ENCODE results near the gene TIPARP. TPM values are rescaled to one million over a fixed set of nuclear protein-coding genes. Genes with fewer than 3 reads are reported as not detected.

Gene TIPARP
- total RNA-seq, 2 experiments from 2014 or later = 64.7 to 73.8 TPM

- ChIA-PET CTCF (interaction anchor here (0.5 to 0.9 kb wide), 3 partner anchors 8 to 475 kb away, joined by 3 read pairs; no protein-coding TSS in a partner anchor), POLR2A (no interaction called here)
- H3K27ac Mint-ChIP-seq = no peak overlapping the region
- no peaks in the 10 kb centered on the region for H3K36me3 Mint-ChIP-seq (ENCODE audit: low read depth)
- no peak for DNase-seq
- peaks cover 4% of the 10 kb centered on the region for H3K4me1 Mint-ChIP-seq
- H3K9me3 Mint-ChIP-seq = peaks cover 2% of the 10 kb centered on the region
- peaks cover 6% of the 10 kb centered on the region for H3K27me3 Mint-ChIP-seq
- no peak overlapping the region for H3K4me3 Mint-ChIP-seq
Measured at GRCh38 chr3:156655819-156656550, 18.4 kb upstream of the TIPARP start.

GRCh38 chr3:156657440-156657839 is 16.9 kb upstream of the TIPARP start:
- ChIA-PET POLR2A (no interaction called here), CTCF (no interaction called here)
- Mint-ChIP-seq H3K27ac (no peak overlapping the region), H3K4me3 (no peak overlapping the region), H3K27me3 (peaks cover 6% of the 10 kb centered on the region), H3K9me3 (peaks cover 2% of the 10 kb centered on the region), H3K36me3 (ENCODE audit: low read depth) (no peaks in the 10 kb centered on the region), H3K4me1 (peaks cover 12% of the 10 kb centered on the region)
- DNase-seq = no peak

- Mint-ChIP-seq H3K36me3 (ENCODE audit: low read depth) (no peaks in the 10 kb centered on the region), H3K27ac (no peak overlapping the region), H3K27me3 (peaks cover 6% of the 10 kb centered on the region), H3K4me1 (peaks cover 14% of the 10 kb centered on the region), H3K9me3 (peaks cover 2% of the 10 kb centered on the region), H3K4me3 (no peak overlapping the region)
- ChIA-PET CTCF (no interaction called here), POLR2A (no interaction called here)
- DNase-seq = no peak
Measured at GRCh38 chr3:156657862-156658731, 16.3 kb upstream of the TIPARP start.

GRCh38 chr3:156658732-156659090 is 15.7 kb upstream of the TIPARP start:
- H3K4me3 Mint-ChIP-seq = no peak overlapping the region
- H3K4me1 Mint-ChIP-seq = peaks cover 17% of the 10 kb centered on the region
- no peaks in the 10 kb centered on the region for H3K36me3 Mint-ChIP-seq (ENCODE audit: low read depth)
- H3K27me3 Mint-ChIP-seq = peaks cover 4% of the 10 kb centered on the region
- DNase-seq = no peak
- ChIA-PET CTCF (no interaction called here), POLR2A (no interaction called here)
- H3K27ac Mint-ChIP-seq = no peak overlapping the region
- H3K9me3 Mint-ChIP-seq = no peaks in the 10 kb centered on the region

- no peak overlapping the region for H3K27ac Mint-ChIP-seq
- ChIA-PET CTCF (no interaction called here), POLR2A (no interaction called here)
- no peak for DNase-seq
- peaks cover 23% of the 10 kb centered on the region for H3K4me1 Mint-ChIP-seq
- H3K36me3 Mint-ChIP-seq (ENCODE audit: low read depth) = peaks cover under 1% of the 10 kb centered on the region
- H3K9me3 Mint-ChIP-seq = peaks cover under 1% of the 10 kb centered on the region
- no peak overlapping the region for H3K4me3 Mint-ChIP-seq
- peaks cover 4% of the 10 kb centered on the region for H3K27me3 Mint-ChIP-seq
Measured at GRCh38 chr3:156659260-156659659, 15.1 kb upstream of the TIPARP start.

GRCh38 chr3:156661155-156661554 is 13.2 kb upstream of the TIPARP start:
- Mint-ChIP-seq H3K4me1 (peaks cover 40% of the 10 kb centered on the region), H3K9me3 (peaks cover 2% of the 10 kb centered on the region), H3K4me3 (no peak overlapping the region), H3K27me3 (no peaks in the 10 kb centered on the region), H3K36me3 (ENCODE audit: low read depth) (peaks cover 8% of the 10 kb centered on the region), H3K27ac (no peak overlapping the region)
- DNase-seq = no peak
- POLR2A ChIA-PET = interaction anchor here (1.0 kb wide), 1 partner anchor 106 kb away, joined by 3 read pairs; the partner anchor contains the start of gene SSR3
- CTCF ChIA-PET = interaction anchor here (1.6 kb wide), 1 partner anchor 13 kb away, joined by 6 read pairs; no protein-coding TSS in a partner anchor

GRCh38 chr3:156664011-156664830 is 10.2 kb upstream of the TIPARP start:
- peaks cover 13% of the 10 kb centered on the region for H3K36me3 Mint-ChIP-seq (ENCODE audit: low read depth)
- H3K4me1 Mint-ChIP-seq = peaks cover 68% of the 10 kb centered on the region
- no peaks in the 10 kb centered on the region for H3K27me3 Mint-ChIP-seq
- no peak for DNase-seq
- H3K4me3 Mint-ChIP-seq = peak overlapping the region; percentile 59
- ChIA-PET POLR2A (interaction anchor here (0.8 to 4.9 kb wide), 16 partner anchors 11 to 511 kb away, joined by 3 to 92 read pairs (median 5); partner anchors contain the start of genes CCNL1, SSR3 and TIPARP), CTCF (interaction anchor here (1.0 to 3.3 kb wide), 6 partner anchors 9 to 473 kb away, joined by 3 to 33 read pairs (median 4); partner anchors contain the start of genes SSR3 and TIPARP)
- peak overlapping the region; percentile 92 for H3K27ac Mint-ChIP-seq
- H3K9me3 Mint-ChIP-seq = peaks cover 2% of the 10 kb centered on the region

GRCh38 chr3:156664831-156665178 is 9.6 kb upstream of the TIPARP start:
- Mint-ChIP-seq H3K4me3 (peak overlapping the region; percentile 59), H3K27me3 (no peaks in the 10 kb centered on the region), H3K9me3 (peaks cover 2% of the 10 kb centered on the region), H3K36me3 (ENCODE audit: low read depth) (peaks cover 13% of the 10 kb centered on the region), H3K27ac (peak overlapping the region; percentile 92), H3K4me1 (peaks cover 68% of the 10 kb centered on the region)
- CTCF ChIA-PET = interaction anchor here (1.0 to 3.3 kb wide), 6 partner anchors 9 to 473 kb away, joined by 3 to 33 read pairs (median 4); partner anchors contain the start of genes SSR3 and TIPARP
- no peak for DNase-seq
- POLR2A ChIA-PET = interaction anchor here (0.8 to 4.9 kb wide), 16 partner anchors 11 to 510 kb away, joined by 3 to 92 read pairs (median 5); partner anchors contain the start of genes CCNL1, SSR3 and TIPARP

GRCh38 chr3:156665291-156665690 is 9.1 kb upstream of the TIPARP start:
- CTCF ChIA-PET = interaction anchor here (1.0 to 3.3 kb wide), 5 partner anchors 9 to 120 kb away, joined by 3 to 33 read pairs (median 5); partner anchors contain the start of genes SSR3 and TIPARP
- no peak for DNase-seq
- POLR2A ChIA-PET = interaction anchor here (0.8 to 4.9 kb wide), 12 partner anchors 10 to 495 kb away, joined by 3 to 92 read pairs (median 6); partner anchors contain the start of genes CCNL1, SSR3 and TIPARP
- Mint-ChIP-seq H3K9me3 (peaks cover 2% of the 10 kb centered on the region), H3K36me3 (ENCODE audit: low read depth) (peaks cover 13% of the 10 kb centered on the region), H3K4me1 (peaks cover 73% of the 10 kb centered on the region), H3K4me3 (no peak overlapping the region), H3K27me3 (no peaks in the 10 kb centered on the region), H3K27ac (peak overlapping the region; percentile 92)

GRCh38 chr3:156666073-156666472 is 8.3 kb upstream of the TIPARP start:
- peaks cover 2% of the 10 kb centered on the region for H3K9me3 Mint-ChIP-seq
- no peak for DNase-seq
- ChIA-PET CTCF (interaction anchor here (2.5 to 3.3 kb wide), 2 partner anchors 9 to 112 kb away, joined by 8 to 33 read pairs; partner anchors contain the start of genes SSR3 and TIPARP), POLR2A (interaction anchor here (1.3 to 4.9 kb wide), 5 partner anchors 9 to 151 kb away, joined by 3 to 92 read pairs (median 10); partner anchors contain the start of genes SSR3 and TIPARP)
- H3K36me3 Mint-ChIP-seq (ENCODE audit: low read depth) = peaks cover 13% of the 10 kb centered on the region
- peak overlapping the region; percentile 92 for H3K27ac Mint-ChIP-seq
- H3K4me3 Mint-ChIP-seq = no peak overlapping the region
- no peaks in the 10 kb centered on the region for H3K27me3 Mint-ChIP-seq
- peaks cover 71% of the 10 kb centered on the region for H3K4me1 Mint-ChIP-seq

- H3K9me3 Mint-ChIP-seq = peaks cover 2% of the 10 kb centered on the region
- peaks cover 71% of the 10 kb centered on the region for H3K4me1 Mint-ChIP-seq
- ChIA-PET POLR2A (interaction anchor here (1.2 to 4.9 kb wide), 4 partner anchors 7 to 421 kb away, joined by 4 to 92 read pairs (median 11); partner anchors contain the start of genes SSR3 and TIPARP), CTCF (interaction anchor here (0.6 to 1.1 kb wide), 2 partner anchors 114 to 421 kb away, joined by 3 to 5 read pairs; no protein-coding TSS in a partner anchor)
- H3K27ac Mint-ChIP-seq = peak overlapping the region; percentile 69
- peaks cover 13% of the 10 kb centered on the region for H3K36me3 Mint-ChIP-seq (ENCODE audit: low read depth)
- peak overlapping the region; percentile 2 for H3K4me3 Mint-ChIP-seq
- peak; percentile 53 for DNase-seq
- no peaks in the 10 kb centered on the region for H3K27me3 Mint-ChIP-seq
Measured at GRCh38 chr3:156668073-156668763, 6.2 kb upstream of the TIPARP start.
